HG03045 (cell line): Measurements from ENCODE around the gene CD1C.
A peak's percentile ranks its signal among the peaks of the same experiment; 100 is the strongest.
"Not testable (repeated sequence)": the region's sequence is repeated elsewhere in the genome, so short reads cannot be mapped to it uniquely, and the experiment has no call there.

Source experiments
- ATAC-seq: cut with Tn5 transposase; IDR thresholded peaks from one replicate; pipeline ENCODE4 v1.9.1; 2021; ENCODE audit warnings: mild to moderate bottlenecking, moderate library complexity; ENCODE audit not compliant: unreplicated experiment

CD1C gene

DNA sequence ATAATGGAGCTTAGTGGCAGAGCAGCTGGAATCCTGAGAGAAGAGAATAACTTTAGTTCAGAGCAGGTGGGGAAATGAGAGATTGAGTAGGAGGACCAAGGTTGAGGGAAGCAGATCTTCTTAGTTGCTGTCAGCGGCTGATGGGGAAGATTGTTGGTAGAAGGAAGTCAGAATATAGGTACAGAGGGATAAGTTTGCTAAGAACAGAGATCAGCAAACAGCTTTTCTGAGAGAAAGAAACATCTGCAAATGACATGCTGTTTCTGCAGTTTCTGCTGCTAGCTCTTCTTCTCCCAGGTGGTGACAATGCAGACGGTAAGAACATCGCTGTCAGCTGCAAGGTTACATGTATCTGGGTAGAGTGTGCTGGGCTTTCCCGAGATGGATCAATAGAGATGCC, at the start of gene CD1C:
TSS of gene CD1C (plus strand) at position 113 of the 400 bp plus-strand sequence. CDS start at position 255, 142 bp downstream.
- no peak for ATAC-seq

DNA sequence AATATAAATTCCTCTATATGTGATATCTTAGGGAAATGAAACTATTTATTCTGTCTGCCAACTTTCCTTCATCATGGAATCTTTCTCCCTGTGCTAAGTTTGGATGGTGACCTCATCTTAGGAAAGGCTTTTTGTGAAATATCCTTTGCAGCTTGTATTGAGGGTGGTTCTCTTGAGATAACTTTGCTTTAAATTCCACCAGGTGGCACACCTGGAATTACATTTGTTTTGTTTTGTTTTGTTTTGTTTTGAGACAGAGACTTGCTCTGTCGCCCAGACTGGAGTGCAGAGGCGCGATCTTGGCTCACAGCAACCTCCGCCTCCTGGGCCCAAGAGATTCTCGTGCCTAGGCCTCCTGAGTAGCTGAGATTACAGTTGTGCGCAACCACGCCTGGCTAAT, 43.1 kb upstream of the CD1C start:
- no peak for ATAC-seq

DNA sequence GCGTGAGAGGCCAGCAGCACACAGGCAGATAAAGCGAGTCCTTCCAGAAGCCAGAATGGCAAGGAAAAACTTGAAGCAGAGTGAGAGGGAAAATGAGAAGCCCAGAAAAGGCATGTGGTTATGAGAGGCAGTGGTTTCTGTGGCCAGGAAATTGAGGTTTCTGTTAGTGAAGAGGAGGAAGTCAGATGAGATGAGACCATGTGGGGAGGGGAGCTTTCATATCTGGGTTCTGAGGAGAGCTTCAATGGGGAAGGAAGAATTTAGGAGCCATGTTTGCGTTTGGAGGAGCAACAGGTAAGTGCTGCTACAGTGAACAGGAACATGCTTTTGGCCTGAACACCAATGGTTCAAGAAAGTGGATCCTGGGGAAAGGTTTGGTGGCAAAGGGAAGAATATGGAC, 41.6 kb upstream of the CD1C start:
- ATAC-seq, result no peak

DNA sequence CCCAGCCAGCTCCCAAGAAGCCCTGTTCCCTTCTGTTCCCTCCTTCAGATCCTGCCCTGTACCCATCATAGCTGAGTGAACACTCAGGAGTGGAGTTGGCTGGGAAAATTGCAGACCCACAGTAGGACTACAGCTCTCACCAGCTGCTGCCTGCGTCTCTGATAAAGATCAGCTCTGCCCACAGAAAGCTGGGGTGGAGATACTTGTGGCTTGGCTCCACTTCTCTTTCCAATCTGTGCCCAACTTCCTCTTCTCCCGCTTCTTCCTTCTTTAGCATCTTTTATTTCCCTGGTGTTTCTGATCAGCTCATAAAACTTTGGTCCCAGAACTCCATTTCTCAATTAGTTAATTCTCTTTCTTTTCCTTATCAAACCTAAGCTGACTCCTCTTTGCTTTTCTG, 41.0 kb upstream of the CD1C start:
- no peak for ATAC-seq

DNA sequence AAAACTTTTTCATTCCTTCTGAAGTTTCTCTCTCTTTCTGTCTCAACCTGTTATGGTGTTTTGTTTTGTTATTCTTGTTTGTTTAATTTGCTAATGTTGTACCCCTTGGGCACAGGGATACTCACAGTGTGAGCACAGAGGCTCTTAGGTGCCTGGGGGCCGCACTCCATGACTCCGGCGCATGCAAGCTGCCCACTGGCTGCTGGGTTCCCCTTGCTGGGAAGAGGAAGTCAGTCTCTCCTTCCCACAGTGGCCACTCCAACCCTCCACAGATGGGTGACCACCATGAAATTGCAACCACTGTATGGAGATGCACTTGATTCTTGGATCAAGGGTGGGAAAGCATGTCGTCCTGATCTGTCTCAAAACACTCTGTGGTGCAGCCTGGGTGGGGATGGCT, 40.1 kb upstream of the CD1C start:
- no peak for ATAC-seq

DNA sequence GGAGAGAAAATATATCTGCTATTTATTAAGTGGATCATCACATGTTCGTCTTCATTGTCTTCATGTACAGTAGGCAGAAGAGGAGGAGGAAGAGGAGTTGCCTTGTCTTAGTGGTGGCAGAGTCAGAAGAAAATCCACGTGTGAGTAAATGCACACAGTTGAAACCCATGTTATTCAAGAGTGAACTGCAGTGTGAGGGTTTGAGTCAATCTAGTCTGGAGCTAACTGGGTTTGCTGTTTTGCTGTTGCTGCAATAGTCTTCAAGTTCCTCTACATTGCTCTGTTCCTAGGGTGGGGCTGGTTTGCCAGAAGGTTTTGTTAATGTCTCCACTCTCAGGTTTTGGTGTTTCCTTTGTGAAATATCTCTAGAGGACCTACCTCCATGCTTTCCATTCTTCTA, 38.6 kb upstream of the CD1C start:
- no peak for ATAC-seq

DNA sequence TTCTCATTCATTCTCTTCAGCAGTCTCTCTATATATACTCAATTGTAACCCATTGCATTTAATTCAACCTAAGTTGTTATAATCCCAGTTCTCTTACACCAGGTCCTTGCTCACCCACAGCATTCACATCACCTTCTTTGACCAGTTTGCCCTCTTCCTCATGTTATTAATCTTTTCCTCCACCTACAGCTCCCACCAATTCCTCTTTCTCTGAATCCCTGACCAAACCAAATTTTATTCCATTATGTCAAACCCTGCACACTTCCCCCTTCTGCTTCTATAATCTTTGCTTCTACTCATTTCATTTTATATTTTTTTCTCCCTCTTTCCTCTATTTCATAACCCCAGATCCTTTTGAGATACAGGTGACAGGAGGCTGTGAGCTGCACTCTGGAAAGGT, 34.1 kb upstream of the CD1C start:
- no peak for ATAC-seq

DNA sequence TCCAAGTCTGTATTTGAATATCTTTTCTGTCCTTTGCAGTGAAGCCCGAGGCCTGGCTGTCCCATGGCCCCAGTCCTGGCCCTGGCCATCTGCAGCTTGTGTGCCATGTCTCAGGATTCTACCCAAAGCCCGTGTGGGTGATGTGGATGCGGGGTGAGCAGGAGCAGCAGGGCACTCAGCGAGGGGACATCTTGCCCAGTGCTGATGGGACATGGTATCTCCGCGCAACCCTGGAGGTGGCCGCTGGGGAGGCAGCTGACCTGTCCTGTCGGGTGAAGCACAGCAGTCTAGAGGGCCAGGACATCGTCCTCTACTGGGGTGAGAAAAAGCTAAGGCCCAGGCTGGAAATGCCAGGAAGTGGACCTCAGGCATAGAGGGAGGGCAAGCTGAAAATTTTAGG, 33.0 kb upstream of the CD1C start:
- ATAC-seq, result not testable (repeated sequence)

DNA sequence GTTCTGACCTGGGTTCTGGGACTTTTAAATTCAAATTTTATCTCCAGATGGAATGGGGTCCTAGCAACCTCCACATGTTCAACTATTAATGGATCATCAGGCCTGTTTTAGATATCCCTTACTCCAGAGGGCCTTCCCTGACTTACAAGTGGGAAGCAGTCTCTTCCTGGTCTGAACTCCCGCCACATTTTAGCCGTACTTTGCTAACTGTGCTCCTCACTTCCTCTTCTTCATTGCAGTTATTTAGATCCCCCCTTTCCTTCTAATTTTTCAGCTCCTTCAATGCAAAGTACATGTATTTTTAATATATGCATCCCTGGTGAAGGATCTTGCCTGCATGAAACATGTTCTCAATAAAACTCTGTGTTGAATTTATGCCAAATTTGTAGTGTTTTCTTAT, 31.8 kb upstream of the CD1C start:
- no peak for ATAC-seq

DNA sequence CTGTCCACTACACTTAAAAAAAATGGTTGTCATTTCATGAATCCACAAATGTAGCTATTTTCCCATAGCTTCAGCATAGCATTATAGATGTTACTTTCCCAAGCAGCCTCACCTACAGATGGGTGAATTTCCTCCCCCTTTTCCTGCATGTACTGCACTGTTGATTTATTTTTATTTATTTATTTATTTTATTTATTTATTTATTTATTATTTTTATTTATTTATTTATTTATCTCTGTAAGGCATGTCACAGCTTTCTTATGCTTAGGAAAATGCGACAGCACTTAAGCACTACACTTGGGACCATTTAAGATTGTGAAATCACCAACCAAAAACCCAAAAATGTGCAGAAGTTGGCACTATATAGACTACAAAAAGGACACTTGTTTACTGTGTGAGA, 30.6 kb upstream of the CD1C start:
- no peak for ATAC-seq

DNA sequence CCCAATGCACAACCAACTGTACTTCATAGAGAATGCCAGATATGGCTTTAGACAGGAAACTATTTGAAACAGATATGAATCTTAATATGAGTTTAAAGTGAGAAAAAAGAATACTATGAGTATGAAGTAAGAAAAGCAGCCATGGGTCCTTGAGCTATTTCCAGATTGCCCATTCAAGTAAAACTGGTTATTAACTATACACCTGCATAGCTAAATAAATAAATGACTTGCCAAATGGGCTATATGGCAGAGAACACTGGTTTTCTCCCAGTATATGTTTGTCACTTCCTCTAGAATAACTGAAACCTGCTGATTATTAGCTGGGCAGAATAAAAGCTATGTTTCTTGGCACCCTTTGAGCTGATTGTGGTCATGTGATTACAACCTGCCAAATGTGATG, 17.0 kb upstream of the CD1C start:
- no peak for ATAC-seq

DNA sequence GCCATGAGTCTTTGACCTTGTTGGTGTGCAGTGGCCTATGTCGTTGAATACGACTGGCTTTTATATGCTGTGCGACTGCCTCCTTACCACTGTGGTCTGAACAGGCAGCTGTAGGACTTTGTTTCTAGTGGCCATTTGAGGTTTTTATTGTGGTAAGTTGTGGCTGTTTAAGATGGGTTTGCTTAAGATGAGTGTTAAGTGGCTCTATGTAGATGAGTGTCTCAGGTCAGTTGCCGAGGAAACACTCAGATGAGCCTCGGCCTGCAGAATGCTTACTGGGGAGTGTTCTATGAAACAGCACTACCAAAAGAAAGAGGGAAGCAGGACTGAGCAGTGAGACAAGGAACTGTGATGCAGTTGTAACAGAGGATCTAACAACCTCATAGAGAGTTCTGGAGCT, 14.9 kb upstream of the CD1C start:
- no peak for ATAC-seq

DNA sequence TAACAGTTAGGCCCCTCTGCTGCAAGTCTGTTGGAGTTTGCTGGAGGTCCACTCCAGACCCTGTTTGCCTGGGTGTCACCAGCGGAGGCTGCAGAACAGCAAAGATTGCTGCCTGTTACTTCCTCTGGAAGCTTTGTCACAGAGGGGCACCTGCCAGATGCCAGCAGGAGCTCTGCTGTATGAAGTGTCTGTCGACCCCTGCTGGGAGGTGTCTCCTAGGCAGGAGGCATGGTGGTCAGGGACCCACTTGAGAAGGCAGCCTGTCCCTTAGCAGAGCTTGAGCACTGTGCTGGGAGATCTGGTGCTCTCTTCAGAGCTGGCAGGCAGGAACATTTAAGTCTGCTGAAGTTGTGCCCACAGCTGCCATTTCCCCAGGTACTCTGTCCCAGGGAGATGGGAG, 7.3 kb upstream of the CD1C start:
- ATAC-seq, result not testable (repeated sequence)

DNA sequence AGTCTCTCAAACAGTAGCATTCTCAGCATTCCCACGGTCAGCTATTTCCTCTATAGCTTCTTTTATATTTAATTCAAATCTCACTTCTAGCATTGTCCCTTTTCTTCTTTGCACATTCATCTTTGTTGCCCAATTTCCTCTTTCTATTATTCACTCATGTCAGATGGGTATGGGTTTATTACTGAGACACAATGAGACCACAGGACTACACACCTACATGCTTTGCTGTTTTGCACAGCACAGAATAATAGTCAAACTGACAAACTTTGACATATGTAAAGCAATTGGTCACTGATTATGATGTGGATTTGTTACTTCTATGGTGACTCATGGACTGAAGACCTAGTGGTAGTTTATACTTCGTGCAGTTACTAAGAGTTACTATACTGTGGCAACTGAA, 5.8 kb upstream of the CD1C start:
- ATAC-seq, result no peak

DNA sequence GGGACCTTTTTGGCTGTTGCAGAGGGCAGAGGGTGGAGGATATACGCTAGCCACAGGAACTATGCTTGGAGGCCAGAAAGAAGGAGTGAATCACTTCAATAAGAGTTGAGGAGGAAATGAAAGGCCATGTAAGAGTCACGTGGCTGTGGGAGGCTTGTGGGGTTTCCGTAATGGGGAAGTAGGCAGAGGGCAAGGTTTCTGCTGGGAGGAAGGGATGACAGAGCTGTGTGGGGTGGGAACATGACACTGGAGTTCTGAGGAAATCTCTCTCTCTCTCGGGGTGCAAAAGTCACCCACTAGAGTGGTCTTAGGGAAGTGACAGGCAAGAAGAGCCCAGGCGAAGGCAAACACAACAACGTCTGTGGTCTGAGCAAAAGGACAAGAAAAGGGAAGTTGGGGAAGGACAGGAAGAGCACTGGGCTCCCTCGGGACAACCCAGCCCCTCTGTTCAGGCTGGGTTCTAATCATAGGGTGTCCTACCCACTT, 3.9 kb upstream of the CD1C start:
- ATAC-seq, result peak; percentile 60

DNA sequence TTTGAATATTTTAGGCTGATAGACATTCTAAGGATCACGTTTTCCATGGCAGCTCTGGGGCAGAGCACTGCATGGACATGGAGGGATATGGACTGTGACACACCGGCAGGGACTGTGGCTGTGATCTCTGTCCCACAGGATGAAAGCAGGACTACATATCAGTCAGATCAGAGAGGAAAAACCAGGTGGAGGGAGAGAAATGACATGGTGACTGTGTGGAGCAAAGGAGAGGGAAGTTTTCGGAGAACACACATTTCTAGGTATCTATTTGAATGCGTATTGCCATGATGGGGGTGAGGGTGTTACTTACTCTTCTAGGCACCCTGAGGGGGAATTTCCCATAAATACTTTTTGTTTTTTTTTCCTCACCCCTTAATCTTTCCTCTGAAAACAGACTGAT, 3.2 kb upstream of the CD1C start:
- peak; percentile 35 for ATAC-seq

DNA sequence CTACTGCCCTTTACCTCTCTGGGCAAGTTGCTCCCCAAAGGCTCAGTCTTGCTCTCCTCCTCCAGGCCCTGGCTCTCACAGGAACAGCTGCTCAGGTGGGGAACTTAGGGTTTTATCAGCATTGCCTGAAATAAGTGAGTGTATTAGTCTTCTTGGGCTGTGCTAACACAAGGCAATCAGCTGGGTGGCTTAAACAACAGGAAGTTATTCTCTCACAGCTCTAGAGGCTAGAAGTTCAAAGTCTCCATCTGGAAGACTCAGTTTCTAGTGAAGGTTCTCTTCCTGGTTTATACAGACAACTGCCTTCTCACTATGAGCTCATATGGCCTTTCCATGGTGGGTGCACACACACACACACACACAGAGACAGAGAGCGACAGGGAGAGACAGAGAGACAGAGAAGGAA, 2.8 kb upstream of the CD1C start:
- ATAC-seq, result peak; percentile 22

DNA sequence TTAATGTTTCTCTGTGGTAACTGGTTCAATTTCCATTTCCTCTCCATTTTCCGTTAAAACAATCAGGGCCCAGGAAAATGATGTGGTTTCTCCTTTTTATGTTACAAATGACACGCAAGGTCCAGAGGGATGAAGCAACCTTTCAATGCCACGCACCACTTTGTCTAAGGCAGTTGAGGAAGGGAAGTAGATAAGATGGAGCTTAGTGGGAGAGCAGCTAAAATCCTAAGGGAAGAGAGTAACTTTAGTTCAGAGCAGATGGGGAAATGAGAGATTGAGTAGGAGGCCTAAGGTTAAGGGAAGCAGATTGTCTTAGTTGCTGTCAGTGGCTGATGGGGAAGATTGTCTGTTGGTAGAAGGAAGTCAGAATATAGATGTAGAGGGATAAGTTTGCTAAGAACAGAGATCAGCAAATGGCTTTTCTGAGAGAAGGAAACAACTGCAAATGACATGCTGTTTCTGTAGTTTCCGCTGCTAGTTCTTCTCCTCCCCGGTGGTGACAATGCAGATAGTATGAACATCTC, 660 bp downstream of the CD1C start:
- ATAC-seq, result no peak

DNA sequence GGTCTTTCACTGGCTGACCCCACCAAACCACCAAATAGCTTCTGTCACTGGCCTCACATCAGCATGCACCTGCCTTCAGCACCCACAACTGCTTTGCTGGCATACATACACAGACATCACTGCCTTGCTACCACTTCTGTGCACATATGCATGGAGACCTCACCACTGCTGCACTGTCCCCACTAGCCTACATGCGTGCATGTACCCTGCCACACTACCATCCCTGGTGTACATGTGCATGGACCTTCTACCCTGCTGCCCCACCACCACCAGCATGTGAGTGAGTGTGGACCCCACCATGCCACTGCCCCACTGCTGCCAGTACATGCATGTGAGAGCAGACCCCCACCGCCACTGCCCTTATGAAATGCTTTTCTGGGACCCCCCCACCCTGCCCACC, 6.1 kb downstream of the CD1C start:
- ATAC-seq, result no peak

DNA sequence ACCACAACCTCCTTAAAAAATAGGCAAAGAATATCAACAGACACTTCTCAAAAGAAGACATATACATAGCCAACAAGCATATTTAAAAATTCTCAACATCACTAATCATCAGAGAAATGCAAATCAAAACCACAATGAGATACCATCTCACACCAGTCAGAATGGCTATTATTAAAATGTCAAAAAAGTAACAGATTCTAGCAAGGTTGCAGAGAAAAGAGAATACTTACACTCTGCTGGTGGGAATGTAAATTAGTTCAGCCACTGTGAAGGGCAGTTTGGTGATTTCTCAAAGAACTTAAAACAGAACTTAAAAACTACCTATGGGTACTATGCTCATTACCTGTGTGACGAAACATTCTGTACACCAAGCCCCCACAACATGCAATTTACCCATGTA, 20.9 kb downstream of the CD1C start:
- no peak for ATAC-seq

DNA sequence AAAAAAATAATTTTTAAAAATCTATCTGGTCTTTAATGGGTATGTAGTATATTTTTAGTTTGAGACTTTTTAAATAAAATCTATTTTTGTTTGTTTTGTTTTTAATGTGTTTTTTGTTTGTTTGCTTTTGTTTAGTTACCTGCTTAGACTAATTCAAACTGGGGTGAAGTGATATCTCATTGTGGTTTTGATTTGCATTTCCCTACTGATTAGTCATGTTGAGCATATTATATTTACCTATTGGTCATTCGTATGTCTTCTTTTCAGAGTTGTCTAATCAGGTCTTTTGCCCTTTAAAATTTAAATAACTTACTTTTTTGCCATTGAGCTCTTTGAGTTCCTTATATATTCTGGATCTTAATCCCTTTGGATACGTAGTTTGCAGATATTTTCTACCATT, 21.3 kb downstream of the CD1C start:
- no peak for ATAC-seq

DNA sequence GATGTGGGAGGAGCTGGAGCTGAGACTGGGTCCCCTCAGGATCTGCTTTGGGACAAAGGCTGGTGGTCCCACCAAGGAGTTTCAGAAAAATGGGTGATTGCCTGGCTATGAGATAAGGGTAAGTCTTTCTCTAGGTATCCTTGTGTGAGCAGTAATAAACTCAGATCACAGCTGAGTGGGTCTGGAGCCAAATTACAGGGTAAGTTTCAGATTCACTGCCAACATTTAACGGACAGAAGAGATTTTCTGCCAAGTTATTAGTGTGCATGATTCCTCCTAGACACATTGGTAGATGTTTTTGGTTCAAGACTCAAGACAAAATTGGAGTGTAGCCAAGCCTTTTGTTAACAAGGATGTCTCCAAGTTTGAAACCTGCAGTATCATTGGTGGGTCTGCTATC, 34.1 kb downstream of the CD1C start:
- ATAC-seq, result no peak

DNA sequence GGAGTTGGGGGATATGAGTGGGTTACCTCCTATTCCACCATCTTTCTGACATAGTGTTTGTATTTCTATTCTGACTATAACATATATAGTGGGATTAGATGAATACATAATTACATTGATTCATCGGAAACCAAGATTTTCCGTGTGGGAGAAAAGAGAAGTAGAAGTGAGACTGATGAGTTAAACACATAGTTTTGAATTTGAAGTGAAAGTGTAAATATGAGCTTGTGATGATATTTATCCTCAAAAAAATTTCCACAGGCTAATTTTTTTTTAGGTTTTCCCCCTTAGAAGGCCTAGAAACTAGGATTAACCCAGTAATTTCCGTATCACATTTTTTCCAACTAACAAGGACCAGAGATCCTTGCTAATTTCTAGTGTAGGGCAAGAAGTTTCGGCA, 34.7 kb downstream of the CD1C start:
- ATAC-seq, result no peak

DNA sequence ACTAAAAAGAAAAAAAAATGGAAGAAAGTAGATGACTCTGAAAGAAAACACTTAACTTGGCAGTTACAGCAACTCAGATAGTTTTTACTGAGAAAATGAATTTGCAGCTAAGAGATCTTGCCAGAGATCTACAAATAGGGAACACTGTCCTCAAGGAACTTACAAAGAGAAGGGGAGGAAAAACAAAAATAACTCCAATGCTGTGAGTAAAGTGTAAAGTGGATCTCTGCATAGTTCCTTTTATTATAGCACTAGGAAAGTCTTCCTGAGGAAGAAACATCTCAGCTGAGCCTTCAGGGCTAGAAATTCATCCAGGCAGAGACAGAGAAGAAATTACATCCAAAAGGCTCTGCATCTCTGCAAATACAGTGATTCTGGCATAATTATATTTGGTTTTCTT, 37.8 kb downstream of the CD1C start:
- ATAC-seq, result no peak
